Hepatic stellate cell (primary cell): ENCODE measurements around the gene BEST2.
"Not testable (repeated sequence)": the region's sequence is repeated elsewhere in the genome, so short reads cannot be mapped to it uniquely, and the experiment has no call there.

Source experiments
- DNase-seq: peaks from one replicate; pipeline ENCODE4 v3.0.0; 2011; ENCODE audit warnings: low spot score

Gene BEST2

DNA sequence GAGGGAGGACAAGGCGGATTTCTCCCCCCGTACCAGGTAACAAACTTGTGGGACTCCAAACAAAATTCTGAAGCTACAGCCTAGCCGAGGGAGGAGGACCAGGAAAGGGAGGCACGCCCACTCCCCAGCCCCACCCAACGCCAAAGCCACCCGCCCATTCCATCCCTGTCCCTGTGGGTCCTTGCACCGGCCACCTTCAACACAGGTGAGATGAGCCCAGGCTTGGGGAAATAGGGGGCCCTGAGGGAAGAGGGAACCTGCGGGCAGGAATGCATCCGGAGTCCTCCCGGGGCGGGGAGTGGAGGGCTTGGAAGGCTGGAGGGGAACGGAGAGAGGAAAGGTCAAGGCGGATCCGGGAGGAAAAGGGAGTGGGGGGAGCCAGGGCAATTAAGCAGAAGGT lies at the start of gene BEST2:
Gene BEST2, plus strand, starts transcription at position 157 of the 400 bp plus-strand sequence. CDS start 802 bp downstream, outside the sequence.
- DNase-seq, result no peak

DNA sequence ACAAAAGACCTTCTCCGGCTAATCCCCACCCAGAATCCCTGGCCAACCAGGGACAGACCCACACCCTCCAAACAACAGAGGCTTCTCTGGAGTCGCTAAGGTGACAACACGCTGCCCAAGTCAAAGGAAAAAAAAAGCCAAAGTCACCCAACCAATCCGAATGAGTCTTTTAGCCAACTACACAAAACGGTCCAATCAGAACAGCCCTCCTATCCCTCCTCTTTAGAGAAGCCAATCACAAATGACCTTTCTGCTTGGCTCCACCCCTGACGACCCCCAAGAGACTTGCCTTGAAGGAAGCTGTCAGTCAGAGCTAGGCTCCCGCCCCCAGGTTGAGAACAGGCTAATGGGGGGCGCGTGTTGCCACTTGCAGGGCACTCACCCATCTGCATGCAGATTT lies 48.5 kb upstream of the BEST2 start:
- DNase-seq, result peak; percentile 68

DNA sequence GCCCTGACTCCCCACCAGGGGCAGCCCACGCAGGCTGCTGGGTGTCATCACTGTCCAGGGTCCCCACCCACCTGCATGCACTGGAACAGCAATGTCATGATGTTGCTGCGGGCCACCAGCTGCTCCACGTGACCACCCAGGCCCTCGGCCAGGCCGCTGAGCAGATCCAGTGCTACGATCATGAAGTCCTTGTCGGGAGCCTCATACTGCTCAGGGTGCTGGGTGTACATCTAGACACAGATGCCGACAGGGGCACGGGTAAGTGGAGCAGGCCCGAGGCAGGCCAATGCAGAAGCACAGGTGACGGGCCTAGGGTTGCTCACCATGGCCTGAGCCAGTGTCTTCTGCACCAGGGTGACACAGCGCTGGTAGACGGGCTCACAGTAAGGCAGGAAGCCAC lies 46.4 kb upstream of the BEST2 start:
- DNase-seq, result no peak

DNA sequence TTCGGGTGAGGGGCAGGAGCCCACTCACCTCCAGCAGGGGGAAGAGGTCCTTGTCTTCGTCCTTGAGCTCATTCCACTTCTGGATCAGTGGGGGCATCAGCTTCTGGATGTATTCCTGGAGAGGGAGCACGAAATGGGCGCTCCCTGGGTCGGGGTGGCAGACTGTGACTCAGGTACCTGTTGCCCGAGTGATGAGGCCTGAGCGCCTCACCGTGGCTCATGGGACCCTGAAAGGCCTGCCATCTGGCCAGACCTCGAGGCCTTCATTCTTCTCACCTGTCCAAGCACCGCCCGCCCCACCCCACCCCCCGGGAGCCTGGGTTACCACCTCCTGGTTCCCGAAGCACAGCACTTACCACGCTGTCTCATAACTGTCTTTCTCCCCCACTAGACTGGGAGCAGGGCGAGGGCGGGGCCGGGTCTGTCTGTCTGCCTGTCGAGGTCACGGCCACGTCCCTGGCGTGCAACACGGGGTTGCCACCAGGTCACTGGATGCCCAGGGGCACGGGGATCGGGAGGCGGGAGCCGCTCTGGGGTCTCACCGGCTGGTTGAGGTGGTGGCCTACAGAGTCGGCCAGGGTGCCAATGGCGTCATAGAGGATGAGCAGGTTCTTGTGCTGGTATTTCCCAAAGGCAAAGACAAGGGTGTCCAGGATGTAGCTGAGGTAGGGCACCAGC lies 45.8 kb upstream of the BEST2 start:
- no peak for DNase-seq

DNA sequence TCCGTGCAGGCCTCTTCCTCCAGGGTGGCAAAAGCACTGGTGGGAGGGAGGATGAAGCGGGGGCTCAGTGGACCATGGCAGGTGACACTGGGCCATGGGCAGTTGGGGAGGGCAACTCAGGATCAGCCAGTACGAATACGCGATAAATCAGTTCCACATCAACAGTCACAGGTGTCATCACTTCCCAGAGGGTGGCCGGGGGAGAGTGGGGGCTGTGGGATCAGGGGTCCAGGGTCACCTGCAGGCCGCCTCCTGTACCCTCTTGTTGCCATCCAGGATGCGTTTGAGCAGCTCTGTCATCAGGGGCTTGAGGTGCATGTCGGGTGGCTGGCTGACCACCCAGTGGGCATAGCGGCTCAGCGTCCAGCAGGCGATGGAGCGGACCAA lies 45.3 kb upstream of the BEST2 start:
- no peak for DNase-seq

DNA sequence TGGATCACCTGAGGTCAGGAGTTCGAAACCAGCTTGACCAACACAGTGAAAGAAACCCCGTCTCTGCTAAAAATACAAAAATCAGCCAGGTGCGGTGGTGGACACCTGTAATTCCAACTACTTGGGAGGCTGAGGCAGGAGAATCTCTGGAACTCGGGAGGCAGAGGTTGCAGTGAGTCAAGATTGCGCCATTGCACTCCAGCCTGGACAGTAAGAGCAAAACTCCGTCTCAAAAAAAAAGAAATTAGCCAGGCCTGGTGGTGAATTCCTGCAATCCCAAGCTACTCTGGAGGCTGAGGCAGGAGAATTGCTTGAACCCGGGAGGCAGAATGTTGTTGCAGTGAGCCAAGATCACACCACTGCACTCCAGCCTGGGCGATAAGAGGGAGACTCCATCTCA lies 43.0 kb upstream of the BEST2 start:
- no peak for DNase-seq

DNA sequence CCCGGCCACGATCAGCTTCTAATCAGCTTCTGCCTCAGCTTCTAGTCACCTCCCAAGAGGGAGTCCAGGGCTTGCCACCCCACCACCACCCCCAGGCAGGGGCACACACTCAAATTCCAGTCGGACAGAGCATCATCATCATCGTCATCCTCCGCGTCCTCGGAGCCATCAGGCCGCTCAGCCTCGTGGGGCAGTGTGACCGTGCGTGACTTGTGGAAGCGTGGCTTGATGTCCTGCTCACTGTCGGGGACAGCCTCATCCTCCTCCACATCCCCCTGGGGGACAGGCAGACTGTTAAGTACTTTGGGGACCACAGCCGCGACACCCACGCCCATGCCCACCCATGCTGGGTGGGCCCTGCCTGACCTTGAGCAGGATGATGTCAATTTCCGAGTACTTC lies 40.4 kb upstream of the BEST2 start:
- no peak for DNase-seq

DNA sequence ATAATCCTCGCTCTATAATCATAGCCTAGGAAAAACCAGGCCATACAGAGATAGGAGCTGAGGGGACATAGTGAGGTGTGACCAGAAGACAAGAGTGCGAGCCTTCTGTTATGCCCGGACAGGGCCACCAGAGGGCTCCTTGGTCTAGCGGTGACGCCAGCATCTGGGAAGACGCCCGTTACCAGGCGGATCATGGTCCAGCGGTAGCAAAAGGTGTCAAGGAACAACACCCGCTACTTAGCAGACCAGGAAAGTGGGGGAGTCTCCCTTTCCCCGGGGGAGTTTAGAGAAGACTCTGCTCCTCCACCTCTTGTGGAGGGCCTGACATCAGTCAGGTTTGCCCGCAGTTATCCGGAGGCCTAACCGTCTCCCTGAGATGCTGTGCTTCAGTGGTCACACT lies 39.5 kb upstream of the BEST2 start:
- not testable (repeated sequence) for DNase-seq

DNA sequence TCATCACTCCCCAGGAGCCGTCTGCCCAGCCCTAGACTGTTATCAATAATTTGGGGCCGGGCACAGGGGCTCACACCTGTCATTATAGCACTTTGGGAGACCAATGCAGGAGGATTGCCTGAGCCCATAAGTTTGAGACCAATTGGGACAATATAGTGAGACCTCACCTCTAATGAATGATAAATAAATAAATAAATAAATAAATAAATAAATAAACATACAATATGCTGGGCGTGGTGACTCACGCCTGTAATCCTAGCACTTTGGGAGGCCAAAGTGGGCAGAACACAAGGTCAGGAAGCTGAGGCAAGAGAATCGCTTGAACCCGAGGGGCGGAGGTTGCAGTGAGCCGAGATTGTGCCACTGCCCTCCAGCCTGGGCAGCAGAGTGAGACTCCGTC lies 38.3 kb upstream of the BEST2 start:
- DNase-seq, result not testable (repeated sequence)

DNA sequence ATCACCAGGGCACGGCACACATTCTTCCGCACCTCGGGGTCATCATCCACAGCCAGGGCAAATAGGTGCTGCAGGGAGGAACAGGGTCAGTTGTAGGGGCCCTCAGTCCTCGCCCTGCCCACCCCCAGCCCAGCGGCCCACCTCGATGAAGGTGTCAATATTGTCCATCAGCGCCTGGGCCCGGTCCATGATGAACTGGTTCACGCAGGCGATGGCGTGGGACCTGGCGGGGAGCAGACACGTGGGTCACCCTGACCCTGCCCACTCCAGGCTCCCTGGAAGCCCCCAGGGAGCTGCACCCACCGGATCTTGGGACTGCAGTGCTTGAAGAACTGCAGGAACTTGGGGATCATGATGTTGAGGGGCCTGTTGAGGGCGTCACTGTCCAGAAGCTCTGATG lies 36.5 kb upstream of the BEST2 start:
- DNase-seq, result no peak

DNA sequence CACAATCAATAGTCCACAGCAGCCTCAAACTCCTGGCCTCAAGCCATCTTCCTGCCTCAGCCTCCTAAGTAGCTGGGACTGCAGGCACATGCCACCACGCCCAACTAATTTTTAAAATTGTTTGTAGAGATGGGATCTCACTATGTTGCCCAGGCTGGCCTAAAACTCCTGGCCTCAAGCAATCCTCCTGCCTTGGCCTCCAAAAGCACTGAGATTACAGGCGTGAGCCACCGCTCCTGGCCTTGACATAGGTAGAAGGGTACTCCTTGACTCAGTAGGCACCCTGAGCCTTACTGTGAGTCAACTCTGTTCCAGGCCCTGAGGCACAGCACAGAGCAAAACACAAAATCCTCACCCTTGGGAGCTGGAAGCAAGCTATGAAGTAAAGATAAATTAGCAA lies 35.7 kb upstream of the BEST2 start:
- DNase-seq, result no peak

DNA sequence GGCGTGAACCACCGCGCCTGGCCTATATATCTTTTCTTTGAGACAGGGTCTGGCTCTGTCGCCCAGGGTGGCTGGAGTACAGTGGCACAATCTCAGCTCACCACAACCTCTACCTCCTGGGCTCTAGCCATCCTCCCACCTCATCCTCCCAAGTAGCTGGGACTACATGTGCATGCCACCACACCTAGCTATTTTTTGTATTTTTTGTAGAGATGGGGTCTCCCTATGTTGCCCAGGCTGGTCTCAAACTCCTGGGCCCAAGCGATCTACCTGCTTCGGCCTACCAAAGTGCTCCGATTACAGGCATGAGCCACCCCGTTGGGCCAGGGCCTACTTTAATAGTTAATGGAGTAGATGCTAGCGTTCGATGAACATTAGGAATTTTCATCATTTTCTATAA lies 31.3 kb upstream of the BEST2 start:
- no peak for DNase-seq

DNA sequence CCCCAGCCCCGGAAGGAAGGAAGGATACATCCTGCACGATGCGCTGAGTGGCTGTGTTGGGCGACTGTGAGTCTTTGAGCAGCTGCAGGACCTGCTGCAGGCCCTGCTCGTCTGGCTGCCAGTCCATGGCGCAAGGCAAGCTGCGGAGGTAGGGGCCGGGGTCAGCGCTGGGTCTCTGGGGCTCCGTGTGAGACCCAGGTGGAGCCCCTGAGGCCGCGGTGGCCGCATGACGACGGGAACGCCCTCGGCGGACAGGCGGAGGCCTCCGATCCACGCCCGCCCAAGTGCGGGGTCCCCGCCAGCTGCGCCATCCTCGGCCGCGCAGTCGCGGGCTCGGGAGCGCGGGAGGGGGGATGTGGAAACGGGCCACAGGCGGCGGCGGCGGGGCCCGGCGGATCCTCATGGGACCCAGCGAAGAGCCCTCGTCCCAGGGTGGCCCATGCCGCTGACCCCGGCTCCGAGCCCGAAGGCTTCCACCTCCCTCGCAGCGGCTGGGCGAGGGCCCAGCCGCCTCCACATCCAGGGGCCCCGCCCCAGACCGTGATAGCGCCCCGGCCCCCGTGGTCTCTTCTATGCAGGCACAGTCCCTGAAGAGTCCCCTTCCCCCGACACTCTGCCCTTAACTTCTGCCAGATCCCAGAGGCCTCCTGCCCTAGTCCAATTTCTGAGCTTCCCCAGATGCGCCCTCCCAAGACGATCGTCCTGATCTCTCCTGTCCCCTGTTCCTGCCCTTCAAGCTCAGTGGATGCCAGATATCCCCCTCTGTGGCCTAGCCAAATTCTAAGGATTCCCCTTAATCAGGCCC lies 30.5 kb upstream of the BEST2 start:
- DNase-seq, result peak; percentile 50

DNA sequence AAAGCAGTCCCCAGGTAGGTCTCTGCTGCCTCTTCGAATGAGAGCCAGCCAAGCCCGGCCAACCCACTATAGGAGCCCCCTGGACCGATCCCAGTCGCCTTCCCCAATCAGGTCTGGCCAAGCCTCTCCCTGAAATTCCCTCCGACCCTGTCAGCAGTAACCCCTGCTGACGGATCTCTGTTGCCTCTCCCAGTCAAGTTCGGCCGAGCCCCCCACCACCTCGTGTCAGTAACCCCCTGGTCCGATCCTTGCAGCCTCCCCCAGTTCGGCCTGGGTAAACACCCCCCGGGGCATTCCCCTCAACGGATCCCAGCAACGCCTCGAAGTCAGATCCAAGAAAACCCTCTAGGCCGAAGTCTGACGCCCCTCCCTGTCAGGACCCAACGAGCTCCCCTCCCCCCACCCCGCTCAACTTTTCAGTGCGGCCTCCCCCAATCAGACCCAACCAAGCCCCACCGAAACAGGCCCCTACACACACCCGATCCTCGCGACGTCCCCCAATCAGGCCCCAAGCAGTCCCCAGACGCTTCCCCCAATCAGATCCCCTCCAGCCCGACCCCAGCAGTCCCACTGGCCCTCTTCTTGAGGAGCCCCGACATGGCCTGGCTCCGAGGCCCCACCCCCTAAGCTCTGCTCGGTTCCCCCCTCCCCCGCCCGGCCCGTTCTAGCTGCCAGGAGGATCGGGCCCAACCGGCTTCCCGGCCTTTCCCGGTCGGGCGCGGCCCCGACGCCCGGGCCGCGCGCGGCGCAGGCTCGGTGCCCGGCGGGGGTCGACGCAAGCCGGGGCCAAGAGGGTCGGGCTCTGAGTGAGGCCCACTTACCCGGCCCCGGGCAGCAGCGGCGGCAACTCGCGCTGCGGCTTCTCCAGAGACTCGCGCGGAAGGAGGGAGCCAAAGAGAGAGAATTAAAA lies 29.7 kb upstream of the BEST2 start:
- peak; percentile 89 for DNase-seq

DNA sequence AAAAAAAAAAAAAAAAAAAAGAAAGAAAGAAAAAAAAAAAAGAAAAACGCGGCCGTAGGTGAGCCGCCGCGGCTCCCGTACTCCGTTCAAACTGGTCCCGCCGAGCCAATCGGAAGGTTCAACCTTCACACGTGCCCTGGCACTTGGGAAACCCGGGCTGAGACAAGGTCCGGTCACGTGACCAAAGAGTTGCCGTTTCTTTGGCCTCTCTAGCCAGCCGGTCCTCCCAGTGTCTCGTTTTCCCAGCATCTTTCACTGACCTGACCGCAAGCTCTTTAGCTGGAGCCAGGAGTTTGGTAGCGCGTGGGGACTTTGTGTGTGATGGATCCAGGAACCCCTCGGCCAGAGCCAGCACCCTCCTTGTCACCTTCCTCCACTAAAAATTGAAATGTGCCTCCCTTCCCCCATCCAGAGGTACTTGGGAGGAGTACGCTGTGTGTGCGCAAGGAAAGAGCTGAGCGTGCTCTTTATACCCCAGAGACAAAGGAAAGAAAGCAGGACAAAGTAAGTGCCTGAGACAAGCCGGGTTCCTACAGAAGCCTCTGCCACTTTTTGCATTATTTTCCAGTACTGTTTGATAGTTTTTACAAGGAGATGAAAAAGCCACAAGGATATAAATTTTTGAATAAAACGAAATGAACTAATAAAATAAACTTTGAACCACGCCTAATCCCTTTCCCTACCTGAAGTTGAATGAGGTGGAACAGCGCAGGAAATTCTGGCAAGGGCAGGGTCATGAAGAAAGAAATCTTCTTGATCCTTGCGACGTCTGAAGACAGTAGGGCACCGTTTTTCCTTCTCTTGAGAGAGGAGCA lies 28.8 kb upstream of the BEST2 start:
- DNase-seq, result peak; percentile 100

DNA sequence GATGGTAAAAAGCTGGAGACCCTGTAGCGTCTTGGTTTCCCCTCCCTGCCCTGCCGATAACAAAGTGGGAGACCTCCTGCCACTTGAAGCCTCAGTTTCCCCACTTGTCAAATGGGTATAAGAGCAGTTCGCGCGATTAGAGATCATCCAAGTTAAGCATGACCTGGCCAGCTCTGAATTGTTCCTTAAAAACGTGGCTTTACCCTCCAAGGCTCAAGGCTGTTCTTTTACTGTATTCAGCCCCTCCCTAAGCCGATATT lies 28.3 kb upstream of the BEST2 start:
- DNase-seq, result no peak

DNA sequence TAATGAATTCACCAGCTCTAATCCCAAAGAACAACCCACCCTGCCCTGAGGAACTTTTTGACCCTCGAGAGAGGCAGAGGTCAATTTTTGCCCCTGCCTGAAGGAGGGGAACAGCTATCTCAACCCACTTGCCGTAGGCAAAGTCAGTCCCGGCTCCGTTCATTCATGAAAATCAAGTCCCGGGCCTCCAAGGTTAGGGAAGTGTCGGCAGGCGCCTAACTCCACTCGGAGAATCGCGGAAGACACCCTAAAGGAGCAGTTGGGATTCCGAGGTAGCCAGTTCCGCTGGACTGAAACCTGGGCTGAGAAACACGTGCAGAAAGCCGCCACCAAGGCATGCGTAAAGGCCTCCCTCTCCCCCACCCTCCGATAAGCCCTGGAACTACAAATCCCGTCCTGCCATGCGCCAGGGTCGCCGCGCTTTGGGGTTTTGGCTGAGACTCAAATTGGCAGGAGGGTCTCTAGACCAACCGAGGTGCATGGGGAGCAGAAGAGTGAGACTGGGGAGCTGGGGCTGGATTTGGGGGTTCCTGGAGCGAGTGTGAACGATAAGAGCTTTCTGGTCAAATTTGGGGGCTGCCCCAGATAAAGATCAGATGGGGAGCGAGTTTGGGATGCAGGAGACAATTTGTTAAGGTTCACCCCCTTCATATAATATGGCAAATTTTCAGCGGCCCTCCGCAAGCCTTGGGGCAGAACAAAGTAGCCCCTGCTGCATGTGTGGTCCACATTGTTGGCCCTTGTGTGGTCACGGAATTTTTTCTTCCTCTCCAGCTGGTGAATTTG lies 27.8 kb upstream of the BEST2 start, which contains the start of gene TNPO2:
Gene TNPO2, minus strand, starts transcription at position 292 of the 786 bp plus-strand sequence. CDS start 2,955 bp downstream, outside the sequence.
- peak; percentile 70 for DNase-seq

DNA sequence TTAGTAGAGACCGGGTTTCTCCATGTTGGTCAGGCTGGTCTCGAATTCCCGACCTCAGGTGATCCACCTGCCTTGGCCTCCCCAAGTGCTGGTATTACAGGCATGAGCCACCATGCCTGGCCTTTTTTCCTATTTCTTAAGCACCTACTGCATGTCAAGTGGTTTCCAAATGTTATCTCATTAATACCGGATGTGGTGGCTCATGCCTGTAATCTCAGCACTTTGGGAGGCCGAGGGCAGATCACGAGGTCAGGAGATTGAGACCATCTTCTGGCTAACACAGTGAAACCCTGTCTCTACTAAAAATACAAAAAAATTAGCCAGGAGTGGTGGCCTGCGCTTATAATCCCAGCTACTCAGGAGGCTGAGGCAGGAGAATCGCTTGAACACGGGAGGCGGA lies 26.0 kb upstream of the BEST2 start:
- not testable (repeated sequence) for DNase-seq

DNA sequence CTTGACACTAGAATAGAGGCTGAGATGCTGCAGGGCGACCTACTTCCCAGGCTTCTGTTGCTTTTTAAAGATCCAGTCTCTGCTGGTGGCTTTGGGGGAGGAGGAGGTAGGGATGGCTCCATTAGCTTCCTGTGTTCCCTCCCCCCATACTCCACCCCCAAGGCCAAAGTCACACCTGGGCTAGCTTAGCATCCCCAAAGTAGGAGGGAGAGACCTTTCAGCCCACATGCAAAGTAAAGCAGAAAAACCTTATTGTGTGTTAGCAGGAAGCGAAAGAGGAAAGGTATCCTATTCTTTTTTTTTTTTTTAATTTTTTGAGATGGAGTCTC lies 24.6 kb upstream of the BEST2 start:
- DNase-seq, result no peak

DNA sequence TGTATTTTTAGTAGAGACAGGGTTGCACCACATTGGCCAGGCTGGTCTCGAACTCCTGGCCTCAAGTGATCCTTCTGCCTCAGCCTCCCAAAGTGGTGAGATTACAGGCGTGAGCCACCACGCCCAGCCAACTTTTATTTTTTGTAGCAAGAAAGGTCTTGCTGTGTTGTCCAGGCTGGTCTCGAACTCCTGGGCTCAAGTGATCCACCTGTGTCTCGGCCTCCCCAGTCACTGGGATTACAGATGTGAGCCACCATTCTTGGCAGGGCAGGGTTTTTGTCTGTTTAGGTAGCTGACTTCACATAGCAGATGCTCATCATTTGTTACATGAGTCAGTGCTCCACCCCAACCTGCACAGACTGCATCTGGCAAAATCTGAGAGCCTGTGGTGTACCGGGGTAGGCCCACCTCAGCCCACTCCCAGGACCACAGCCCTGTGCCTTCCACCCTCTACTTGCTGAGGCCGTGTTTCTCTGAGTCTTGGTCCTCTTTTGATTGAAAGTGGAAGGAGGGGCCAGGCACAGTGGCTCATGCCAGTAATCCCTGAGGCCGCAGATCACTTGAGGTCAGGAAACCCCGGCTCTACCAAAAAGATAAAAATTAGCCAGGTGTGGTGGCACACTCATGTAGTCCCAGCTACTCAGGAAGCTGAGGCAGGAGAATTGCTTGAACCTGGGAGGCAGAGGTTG lies 23.7 kb upstream of the BEST2 start:
- no peak for DNase-seq

DNA sequence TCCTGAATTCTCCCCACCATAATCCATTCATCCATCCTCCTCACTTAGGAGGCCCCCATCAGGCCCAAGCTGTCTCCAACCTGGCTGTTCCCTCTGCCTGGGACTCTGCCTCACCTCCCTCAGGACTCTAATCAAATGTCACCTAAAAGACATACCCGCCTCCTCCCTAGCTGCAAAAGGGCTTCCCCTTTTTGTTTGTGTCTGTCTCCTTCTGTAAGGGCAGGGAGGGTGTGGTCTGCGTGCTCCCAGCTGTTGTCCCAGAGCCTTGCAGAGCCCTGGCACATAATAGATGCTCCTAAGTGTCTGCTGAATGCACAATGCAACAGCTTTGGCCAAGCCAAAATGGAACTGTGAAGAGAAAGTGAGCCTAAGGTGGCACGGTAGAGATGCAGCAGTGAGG lies 21.5 kb upstream of the BEST2 start:
- DNase-seq, result no peak
